ENCODE results near the gene ST8SIA2. TPM values are rescaled to one million over a fixed set of nuclear protein-coding genes. Genes with fewer than 3 reads are reported as not detected.

Gene ST8SIA2
- total and polyA plus RNA-seq, 2 donors: 0.48 to 2.1 TPM

DNA sequence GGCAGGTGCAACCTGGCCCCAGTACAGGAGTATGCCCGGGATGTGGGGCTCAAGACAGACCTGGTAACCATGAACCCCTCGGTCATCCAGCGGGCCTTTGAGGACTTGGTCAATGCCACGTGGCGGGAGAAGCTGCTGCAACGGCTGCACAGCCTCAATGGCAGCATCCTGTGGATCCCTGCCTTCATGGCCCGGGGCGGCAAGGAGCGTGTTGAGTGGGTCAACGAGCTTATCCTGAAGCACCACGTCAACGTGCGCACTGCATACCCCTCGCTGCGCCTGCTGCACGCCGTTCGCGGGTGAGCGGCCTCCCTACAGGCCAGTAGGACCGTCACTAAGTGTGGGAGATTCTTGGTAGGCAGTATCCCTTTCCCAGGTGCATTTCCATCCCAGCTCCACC is 51.0 kb downstream of the ST8SIA2 start:
- 96% methylated on average over 21 of the region's 21 CpGs for WGBS
- Histone ChIP-seq H3K36me3 (ENCODE audit: control insufficient read depth in 2 of 2, insufficient read depth in 2 of 2, low read length in 1 of 2) (no peaks in the 10 kb centered on the region), H3K27ac (ENCODE audit: low read depth in 1 of 2, low read length in 1 of 2) (no peak overlapping the region), H3K4me1 (ENCODE audit: control insufficient read depth in 2 of 2, insufficient read depth in 2 of 2, low read length in 2 of 2) (no peaks in the 10 kb centered on the region), H3K9me3 (ENCODE audit: control insufficient read depth in 2 of 2, insufficient read depth in 1 of 2, low read length in 1 of 2) (no peaks in the 10 kb centered on the region), H3K4me3 (ENCODE audit: low read length in 2 of 2) (no peak overlapping the region), H3K27me3 (ENCODE audit: control insufficient read depth in 2 of 2, insufficient read depth in 1 of 2, low read length in 1 of 2) (no peaks in the 10 kb centered on the region)
- DNase-seq (ENCODE audit: low read depth in 6 of 9, low spot score in 9 of 9): no peak

DNA sequence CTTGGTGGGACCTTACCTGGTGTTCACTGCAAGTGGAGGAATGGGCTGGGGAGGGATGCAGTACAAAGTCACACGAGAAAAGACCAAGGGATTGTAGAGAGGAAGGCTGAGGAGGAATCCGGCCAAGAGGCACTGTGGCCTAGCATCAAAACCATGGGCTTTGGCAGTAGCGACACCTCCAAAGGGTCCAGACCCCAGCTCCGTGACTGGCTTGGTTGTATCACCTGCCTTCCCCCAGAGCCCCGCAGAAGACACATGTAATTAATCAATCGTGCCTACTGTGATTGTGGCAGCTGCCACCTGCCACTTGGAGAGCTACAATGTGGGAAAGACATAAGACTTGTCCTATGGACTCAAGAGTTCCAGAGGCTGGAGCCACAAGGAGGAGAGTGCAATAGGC is 54.7 kb downstream of the ST8SIA2 start:
- Histone ChIP-seq H3K4me3 (ENCODE audit: low read length in 2 of 2) (no peak overlapping the region), H3K27ac (ENCODE audit: low read depth in 1 of 2, low read length in 1 of 2) (no peak overlapping the region), H3K9me3 (ENCODE audit: control insufficient read depth in 2 of 2, insufficient read depth in 1 of 2, low read length in 1 of 2) (no peaks in the 10 kb centered on the region), H3K4me1 (ENCODE audit: control insufficient read depth in 2 of 2, insufficient read depth in 2 of 2, low read length in 2 of 2) (no peaks in the 10 kb centered on the region), H3K36me3 (ENCODE audit: control insufficient read depth in 2 of 2, insufficient read depth in 2 of 2, low read length in 1 of 2) (no peaks in the 10 kb centered on the region), H3K27me3 (ENCODE audit: control insufficient read depth in 2 of 2, insufficient read depth in 1 of 2, low read length in 1 of 2) (no peaks in the 10 kb centered on the region)
- 94% methylated on average over 6 of the region's 6 CpGs for WGBS
- no peak for DNase-seq (ENCODE audit: low read depth in 6 of 9, low spot score in 9 of 9)

DNA sequence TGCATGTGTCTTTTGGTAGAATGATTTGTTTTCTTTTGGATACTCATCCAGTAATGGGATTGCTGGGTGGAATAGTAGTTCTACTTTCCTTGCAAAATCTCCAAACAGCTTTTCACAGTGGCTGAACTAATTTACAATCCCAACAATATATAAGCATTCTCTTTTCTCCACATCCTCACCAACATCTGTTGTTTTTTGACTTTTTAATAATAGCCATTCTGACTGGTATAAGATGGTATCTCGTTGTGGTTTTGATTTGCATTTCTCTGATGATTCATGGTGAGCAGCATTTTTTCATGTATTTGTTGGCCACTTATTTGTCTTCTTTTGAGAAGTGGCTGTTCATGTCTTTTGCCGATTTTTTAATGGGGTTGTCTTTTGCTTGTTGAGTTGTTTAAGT is 55.8 kb downstream of the ST8SIA2 start:
- Histone ChIP-seq H3K27me3 (ENCODE audit: control insufficient read depth in 2 of 2, insufficient read depth in 1 of 2, low read length in 1 of 2) (no peaks in the 10 kb centered on the region), H3K4me1 (ENCODE audit: control insufficient read depth in 2 of 2, insufficient read depth in 2 of 2, low read length in 2 of 2) (no peaks in the 10 kb centered on the region), H3K4me3 (ENCODE audit: low read length in 2 of 2) (no peak overlapping the region), H3K27ac (ENCODE audit: low read depth in 1 of 2, low read length in 1 of 2) (no peak overlapping the region), H3K9me3 (ENCODE audit: control insufficient read depth in 2 of 2, insufficient read depth in 1 of 2, low read length in 1 of 2) (no peaks in the 10 kb centered on the region), H3K36me3 (ENCODE audit: control insufficient read depth in 2 of 2, insufficient read depth in 2 of 2, low read length in 1 of 2) (no peaks in the 10 kb centered on the region)
- WGBS: 91% methylated on average over 2 of the region's 2 CpGs
- DNase-seq (ENCODE audit: low read depth in 6 of 9, low spot score in 9 of 9): no peak

DNA sequence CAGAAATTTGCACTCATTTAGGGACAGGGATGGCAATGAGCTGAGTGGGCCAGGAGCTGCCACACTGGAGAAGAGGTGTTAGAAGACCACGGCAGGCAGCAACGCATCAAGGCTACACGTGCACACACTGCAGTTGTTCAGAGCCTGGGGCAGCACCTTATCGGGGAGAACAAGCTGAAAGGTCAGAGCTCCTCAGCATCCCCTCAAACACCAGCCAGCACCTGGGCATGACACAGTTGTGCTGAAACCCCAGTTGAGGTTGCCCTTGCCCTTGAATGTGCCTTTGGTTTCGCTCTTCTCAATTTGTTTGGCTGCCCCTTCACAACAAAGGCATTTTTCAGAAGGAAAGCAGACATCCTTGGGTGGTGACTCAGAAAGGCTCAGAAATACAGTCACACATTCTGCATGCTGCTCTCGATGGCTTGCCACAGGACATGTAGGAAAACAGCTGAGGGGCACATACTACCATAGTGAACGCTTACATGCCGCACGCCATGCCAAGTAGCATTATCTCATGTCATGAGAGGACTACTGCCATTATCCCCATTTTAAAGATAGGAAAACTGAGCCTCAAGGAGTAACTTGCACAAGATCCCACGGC is 57.6 kb downstream of the ST8SIA2 start:
- 97% methylated on average over 10 of the region's 10 CpGs for WGBS
- H3K9me3 ChIP-seq (ENCODE audit: control insufficient read depth in 2 of 2, insufficient read depth in 1 of 2, low read length in 1 of 2): no peaks in the 10 kb centered on the region
- no peak overlapping the region for H3K27ac ChIP-seq (ENCODE audit: low read depth in 1 of 2, low read length in 1 of 2)
- no peaks in the 10 kb centered on the region for H3K4me1 ChIP-seq (ENCODE audit: control insufficient read depth in 2 of 2, insufficient read depth in 2 of 2, low read length in 2 of 2)
- DNase-seq (ENCODE audit: low read depth in 6 of 9, low spot score in 9 of 9): no peak
- no peak overlapping the region for H3K4me3 ChIP-seq (ENCODE audit: low read length in 2 of 2)
- H3K36me3 ChIP-seq (ENCODE audit: control insufficient read depth in 2 of 2, insufficient read depth in 2 of 2, low read length in 1 of 2): no peaks in the 10 kb centered on the region
- no peaks in the 10 kb centered on the region for H3K27me3 ChIP-seq (ENCODE audit: control insufficient read depth in 2 of 2, insufficient read depth in 1 of 2, low read length in 1 of 2)

DNA sequence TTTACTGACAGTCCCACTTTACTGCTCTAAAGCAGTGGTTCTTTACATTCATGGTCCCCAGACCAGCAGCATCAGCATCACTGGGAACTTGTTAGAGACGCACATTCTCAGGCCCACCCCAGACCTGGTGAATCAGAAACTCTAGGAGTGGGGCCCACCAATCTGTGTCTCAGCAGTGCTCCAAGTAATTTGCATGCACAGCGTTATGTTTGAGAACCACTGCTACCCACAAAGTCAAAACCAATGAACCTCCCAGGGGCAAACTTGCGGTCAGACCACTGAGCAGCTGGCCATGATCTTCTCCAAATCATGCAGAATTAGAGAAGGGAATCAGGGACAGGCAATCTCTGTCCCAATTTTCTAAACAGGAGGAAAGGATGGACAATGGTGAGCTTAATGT is 58.5 kb downstream of the ST8SIA2 start:
- no peak overlapping the region for H3K27ac ChIP-seq (ENCODE audit: low read depth in 1 of 2, low read length in 1 of 2)
- no peaks in the 10 kb centered on the region for H3K36me3 ChIP-seq (ENCODE audit: control insufficient read depth in 2 of 2, insufficient read depth in 2 of 2, low read length in 1 of 2)
- no peaks in the 10 kb centered on the region for H3K4me1 ChIP-seq (ENCODE audit: control insufficient read depth in 2 of 2, insufficient read depth in 2 of 2, low read length in 2 of 2)
- H3K27me3 ChIP-seq (ENCODE audit: control insufficient read depth in 2 of 2, insufficient read depth in 1 of 2, low read length in 1 of 2): no peaks in the 10 kb centered on the region
- H3K9me3 ChIP-seq (ENCODE audit: control insufficient read depth in 2 of 2, insufficient read depth in 1 of 2, low read length in 1 of 2): no peaks in the 10 kb centered on the region
- no peak overlapping the region for H3K4me3 ChIP-seq (ENCODE audit: low read length in 2 of 2)
- no peak for DNase-seq (ENCODE audit: low read depth in 6 of 9, low spot score in 9 of 9)
- WGBS: 76% methylated on average over 3 of the region's 3 CpGs

DNA sequence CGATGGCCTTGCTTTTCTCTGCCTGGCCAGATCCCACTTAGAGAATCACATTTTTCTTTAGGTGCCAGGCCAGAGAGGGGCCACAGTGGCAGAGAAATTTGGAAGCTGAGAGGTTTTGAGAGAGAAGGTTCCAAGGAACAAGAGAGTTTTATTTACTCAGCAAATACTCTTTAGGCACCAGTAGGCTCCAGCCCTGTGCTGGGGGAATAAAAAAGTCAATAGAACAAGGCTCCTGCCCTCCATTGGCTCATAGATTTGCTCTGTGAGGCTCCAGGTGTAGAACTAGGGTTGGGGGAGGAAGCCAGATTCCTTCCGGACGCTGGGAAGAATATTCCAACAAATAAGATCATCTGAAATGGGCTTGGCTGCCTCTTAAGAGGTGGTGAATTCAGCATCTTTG is 59.9 kb downstream of the ST8SIA2 start:
- H3K9me3 ChIP-seq (ENCODE audit: control insufficient read depth in 2 of 2, insufficient read depth in 1 of 2, low read length in 1 of 2): no peaks in the 10 kb centered on the region
- H3K27ac ChIP-seq (ENCODE audit: low read depth in 1 of 2, low read length in 1 of 2): no peak overlapping the region
- DNase-seq (ENCODE audit: low read depth in 6 of 9, low spot score in 9 of 9): no peak
- H3K4me3 ChIP-seq (ENCODE audit: low read length in 2 of 2): no peak overlapping the region
- no peaks in the 10 kb centered on the region for H3K4me1 ChIP-seq (ENCODE audit: control insufficient read depth in 2 of 2, insufficient read depth in 2 of 2, low read length in 2 of 2)
- H3K36me3 ChIP-seq (ENCODE audit: control insufficient read depth in 2 of 2, insufficient read depth in 2 of 2, low read length in 1 of 2): no peaks in the 10 kb centered on the region
- 85% methylated on average over 3 of the region's 3 CpGs for WGBS
- H3K27me3 ChIP-seq (ENCODE audit: control insufficient read depth in 2 of 2, insufficient read depth in 1 of 2, low read length in 1 of 2): no peaks in the 10 kb centered on the region

DNA sequence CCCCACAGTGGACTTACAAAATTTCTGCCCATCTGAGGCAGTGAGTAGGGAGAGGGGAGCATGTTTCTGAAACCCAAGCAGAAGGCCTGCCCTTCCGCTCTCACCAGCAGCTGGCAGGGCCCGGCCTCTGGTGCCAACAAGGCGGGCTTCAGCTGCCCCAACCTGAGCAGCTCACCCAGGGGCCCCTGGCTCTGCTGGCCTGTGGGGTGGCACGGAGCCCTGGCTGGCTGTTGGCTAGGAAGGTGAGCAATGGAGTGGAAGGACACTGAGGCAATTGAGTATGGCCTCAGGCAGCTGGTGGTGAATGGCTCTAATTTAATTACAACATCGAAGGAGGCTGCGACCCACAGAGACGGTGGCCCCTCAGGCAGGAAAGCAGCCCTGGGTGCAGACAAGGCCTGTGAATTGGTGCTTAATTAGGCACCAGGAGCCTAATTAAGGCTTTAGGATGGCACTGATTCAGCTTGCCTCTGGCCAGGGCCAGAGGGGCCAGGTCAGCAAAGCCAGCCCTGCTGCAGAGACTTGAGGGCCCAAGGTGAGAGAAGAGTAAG is 60.9 kb downstream of the ST8SIA2 start:
- H3K9me3 ChIP-seq (ENCODE audit: control insufficient read depth in 2 of 2, insufficient read depth in 1 of 2, low read length in 1 of 2): no peaks in the 10 kb centered on the region
- no peaks in the 10 kb centered on the region for H3K4me1 ChIP-seq (ENCODE audit: control insufficient read depth in 2 of 2, insufficient read depth in 2 of 2, low read length in 2 of 2)
- 95% methylated on average over 7 of the region's 7 CpGs for WGBS
- DNase-seq (ENCODE audit: low read depth in 6 of 9, low spot score in 9 of 9): no peak
- no peak overlapping the region for H3K27ac ChIP-seq (ENCODE audit: low read depth in 1 of 2, low read length in 1 of 2)
- no peaks in the 10 kb centered on the region for H3K27me3 ChIP-seq (ENCODE audit: control insufficient read depth in 2 of 2, insufficient read depth in 1 of 2, low read length in 1 of 2)
- no peaks in the 10 kb centered on the region for H3K36me3 ChIP-seq (ENCODE audit: control insufficient read depth in 2 of 2, insufficient read depth in 2 of 2, low read length in 1 of 2)
- no peak overlapping the region for H3K4me3 ChIP-seq (ENCODE audit: low read length in 2 of 2)

DNA sequence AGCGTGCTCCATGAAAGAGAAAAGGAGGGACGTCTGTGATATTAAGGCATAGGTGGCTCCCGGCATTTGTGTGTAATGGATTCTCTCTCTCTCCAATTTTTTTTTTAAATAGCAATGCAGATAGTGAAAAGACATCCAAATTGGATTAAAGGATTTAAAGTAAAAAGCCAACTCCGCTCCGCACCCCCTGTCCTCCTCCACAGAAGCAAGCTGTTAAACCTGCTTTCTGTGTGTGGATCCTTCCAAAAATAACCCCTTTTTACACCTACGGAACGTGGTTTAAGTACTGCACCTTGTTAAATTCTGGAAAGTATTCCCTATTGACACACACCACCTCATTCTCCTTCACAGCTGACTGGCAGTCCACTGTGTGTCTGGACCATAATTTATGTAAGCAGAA is 61.6 kb downstream of the ST8SIA2 start:
- Histone ChIP-seq H3K36me3 (ENCODE audit: control insufficient read depth in 2 of 2, insufficient read depth in 2 of 2, low read length in 1 of 2) (no peaks in the 10 kb centered on the region), H3K4me1 (ENCODE audit: control insufficient read depth in 2 of 2, insufficient read depth in 2 of 2, low read length in 2 of 2) (no peaks in the 10 kb centered on the region), H3K27ac (ENCODE audit: low read depth in 1 of 2, low read length in 1 of 2) (no peak overlapping the region), H3K9me3 (ENCODE audit: control insufficient read depth in 2 of 2, insufficient read depth in 1 of 2, low read length in 1 of 2) (no peaks in the 10 kb centered on the region), H3K4me3 (ENCODE audit: low read length in 2 of 2) (no peak overlapping the region), H3K27me3 (ENCODE audit: control insufficient read depth in 2 of 2, insufficient read depth in 1 of 2, low read length in 1 of 2) (no peaks in the 10 kb centered on the region)
- WGBS: 96% methylated on average over 7 of the region's 7 CpGs
- DNase-seq (ENCODE audit: low read depth in 6 of 9, low spot score in 9 of 9): no peak

DNA sequence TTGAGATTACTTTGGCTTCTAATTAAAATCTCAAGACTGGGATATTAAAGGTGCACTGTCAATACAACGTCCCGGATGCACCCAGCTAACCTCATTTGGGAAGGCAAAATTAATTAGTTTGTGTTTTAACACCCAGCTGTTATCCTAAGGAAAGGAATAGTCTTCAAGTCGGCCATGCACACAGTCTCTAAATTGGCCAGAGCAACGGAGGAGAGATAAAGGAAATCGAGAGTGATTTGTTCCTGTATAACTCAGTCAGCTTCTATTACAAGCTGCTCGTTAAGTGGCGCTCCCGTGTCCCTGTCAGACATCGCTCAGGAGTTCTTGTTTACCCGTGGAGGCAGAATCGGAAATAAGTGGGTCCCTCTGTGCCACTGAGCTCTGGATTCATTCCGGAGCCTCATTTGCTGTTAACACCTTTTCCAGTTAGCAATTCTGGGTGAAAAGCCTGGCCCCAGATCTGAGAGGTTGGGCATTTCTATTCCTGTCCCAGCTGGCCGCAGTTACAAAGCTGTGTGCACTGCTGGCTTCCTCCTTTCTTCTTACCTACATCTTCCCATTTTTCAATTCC is 63.9 kb downstream of the ST8SIA2 start:
- no peaks in the 10 kb centered on the region for H3K27me3 ChIP-seq (ENCODE audit: control insufficient read depth in 2 of 2, insufficient read depth in 1 of 2, low read length in 1 of 2)
- no peak overlapping the region for H3K27ac ChIP-seq (ENCODE audit: low read depth in 1 of 2, low read length in 1 of 2)
- H3K36me3 ChIP-seq (ENCODE audit: control insufficient read depth in 2 of 2, insufficient read depth in 2 of 2, low read length in 1 of 2): no peaks in the 10 kb centered on the region
- no peaks in the 10 kb centered on the region for H3K4me1 ChIP-seq (ENCODE audit: control insufficient read depth in 2 of 2, insufficient read depth in 2 of 2, low read length in 2 of 2)
- H3K9me3 ChIP-seq (ENCODE audit: control insufficient read depth in 2 of 2, insufficient read depth in 1 of 2, low read length in 1 of 2): no peaks in the 10 kb centered on the region
- H3K4me3 ChIP-seq (ENCODE audit: low read length in 2 of 2): no peak overlapping the region
- 69% methylated on average over 13 of the region's 13 CpGs for WGBS
- no peak for DNase-seq (ENCODE audit: low read depth in 6 of 9, low spot score in 9 of 9)
